Erythroblast (primary cell): Measurements from ENCODE around the gene CA5A.

Source experiments
- GATA1 ChIP-seq: IDR thresholded peaks from 2 replicates; pipeline ENCODE4 v1.6.1; 2011; ENCODE audit warnings: low read depth, mild to moderate bottlenecking, control low read depth, low read length, moderate library complexity
- POLR2A ChIP-seq: IDR thresholded peaks from 2 replicates; pipeline ENCODE4 v1.6.1; 2011; ENCODE audit warnings: mild to moderate bottlenecking, low read length

- TF ChIP-seq POLR2A (no peak), GATA1 (no peak)
These were observed 16.4 kb upstream of the CA5A start for GRCh38 chr16:87952751-87953150.
